B cell (primary cell): Measurements from ENCODE around the gene LCN9. TPM values are rescaled to one million over a fixed set of nuclear protein-coding genes. Genes with fewer than 3 reads are reported as not detected.

Source experiments
- ATAC-seq: fragments of 200-7000 bp; cut with Tn5 transposase; one replicate; pipeline ENCODE4 v1.10.0; 2021; ENCODE audit warnings: low read depth, mild to moderate bottlenecking, moderate number of reproducible peaks, moderate library complexity
- CTCF ChIA-PET: fragments of 350-600 bp; sonication (Branson Sonifier 250); formaldehyde crosslinking; loops from one replicate; lab custom pipeline; 2021; ENCODE audit warnings: antibody characterized with exemption, inconsistent platforms; lab: Charles Lee
- POLR2A ChIA-PET: fragments of 350-600 bp; sonication (Branson Sonifier 250); formaldehyde crosslinking; loops from one replicate; lab custom pipeline; 2021; ENCODE audit warnings: antibody characterized with exemption; lab: Charles Lee
- DNase-seq: peaks from one replicate; pipeline ENCODE4 v3.0.0; 2013
- H2AFZ ChIP-seq: 2 replicates; pipeline ENCODE4 v1.6.1; 2012; ENCODE audit warnings: mild to moderate bottlenecking, low read depth, low read length; ENCODE audit not compliant: insufficient read depth, poor library complexity, severe bottlenecking
- H3K27ac ChIP-seq, 2 donors: 1 replicate in 1 of 2; 2 replicates in 1 of 2; pipeline ENCODE4 v1.5.1; 2012 to 2013; ENCODE audit warnings: low read length in 2 of 2, mild to moderate bottlenecking in 2 of 2, moderate library complexity in 1 of 2
- H3K27me3 ChIP-seq, 4 experiments: fragments of 200-600 bp in 1 of 4; sonication (generic) in 1 of 4; replicated peaks in 1 of 4; 1 replicate in 2 of 4; 2 replicates in 2 of 4; pipeline versions ENCODE4 v1.6.1 to v1.7.0; 2013 to 2016; ENCODE audit warnings: low read length in 3 of 4, mild to moderate bottlenecking in 2 of 4, mixed read lengths in 1 of 4, moderate library complexity in 1 of 4; ENCODE audit not compliant: insufficient read depth in 4 of 4, control insufficient read depth in 3 of 4; ENCODE audit errors: control extremely low read depth in 1 of 4
- H3K36me3 ChIP-seq, 2 experiments: replicated peaks in 1 of 2; 1 replicate in 1 of 2; 2 replicates in 1 of 2; pipeline versions ENCODE4 v1.6.1 to v1.7.1; 2013; ENCODE audit warnings: low read length in 1 of 2; ENCODE audit not compliant: insufficient read depth in 2 of 2, control insufficient read depth in 1 of 2; ENCODE audit errors: control extremely low read depth in 1 of 2, extremely low read depth in 1 of 2
- H3K4me1 ChIP-seq, 2 donors: fragments of 200-600 bp in 1 of 2; sonication (generic) in 1 of 2; 1 replicate in 1 of 2; 2 replicates in 1 of 2; pipeline versions ENCODE4 v1.5.1 to v1.6.1; 2013 to 2017; ENCODE audit warnings: low read length in 2 of 2; ENCODE audit not compliant: control insufficient read depth in 2 of 2, insufficient read depth in 2 of 2
- H3K4me2 ChIP-seq: replicated peaks from 2 replicates; pipeline ENCODE3; 2012; ENCODE audit warnings: mild to moderate bottlenecking, low read depth, low read length; ENCODE audit not compliant: poor library complexity, severe bottlenecking
- H3K4me3 ChIP-seq, 5 experiments: fragments of 200-600 bp in 1 of 5; sonication (generic) in 1 of 5; 1 replicate in 3 of 5; 2 replicates in 2 of 5; pipeline versions ENCODE4 v1.5.1 to v1.7.0; 2011 to 2016; ENCODE audit warnings: low read length in 4 of 5, mild to moderate bottlenecking in 4 of 5, low read depth in 2 of 5, control low read depth in 1 of 5, moderate library complexity in 1 of 5; ENCODE audit not compliant: insufficient read depth in 1 of 5; ENCODE audit errors: control extremely low read depth in 1 of 5, extremely low read depth in 1 of 5
- H3K79me2 ChIP-seq: fragments of 200-600 bp; sonication (generic); one replicate; pipeline ENCODE4 v1.6.0; 2016; ENCODE audit warnings: low read length; ENCODE audit not compliant: control insufficient read depth, insufficient read depth
- H3K9ac ChIP-seq: fragments of 200-600 bp; sonication (generic); 2 replicates; pipeline ENCODE4 v1.6.1; 2017; ENCODE audit warnings: mild to moderate bottlenecking, low read length, moderate library complexity
- H3K9me3 ChIP-seq, 3 donors: one replicate each; pipeline versions ENCODE4 v1.6.1 to v1.7.1; 2013; ENCODE audit warnings: low read length in 2 of 3; ENCODE audit not compliant: control insufficient read depth in 2 of 3, insufficient read depth in 1 of 3; ENCODE audit errors: control extremely low read depth in 1 of 3
- H4K20me1 ChIP-seq: 2 replicates; pipeline ENCODE4 v1.6.0; 2012; ENCODE audit warnings: mild to moderate bottlenecking, low read length; ENCODE audit not compliant: insufficient read depth, control insufficient read depth, poor library complexity, severe bottlenecking
- H3K27ac Mint-ChIP-seq: one replicate; pipeline ENCODE4 v1.8.0; 2021; ENCODE audit warnings: mixed read lengths
- H3K27me3 Mint-ChIP-seq: one replicate; pipeline ENCODE4 v1.8.0; 2021; ENCODE audit warnings: mixed read lengths
- H3K4me1 Mint-ChIP-seq: one replicate; pipeline ENCODE4 v1.8.0; 2021; ENCODE audit warnings: mixed read lengths
- H3K4me3 Mint-ChIP-seq: one replicate; pipeline ENCODE4 v1.8.0; 2021; ENCODE audit warnings: mixed read lengths
- H3K9me3 Mint-ChIP-seq: one replicate; pipeline ENCODE4 v1.8.0; 2022; ENCODE audit warnings: mixed read lengths; ENCODE audit not compliant: insufficient read depth
- CTCF ChIP-seq: fragments of 200-600 bp; IDR thresholded peaks from one replicate; pipeline ENCODE4 v1.8.0; 2022; ENCODE audit warnings: antibody characterized with exemption, mild to moderate bottlenecking
- EZH2 ChIP-seq: IDR thresholded peaks from 2 replicates; pipeline ENCODE4 v1.6.1; 2012; ENCODE audit warnings: borderline replicate concordance, low read depth, mild to moderate bottlenecking, moderate library complexity, low read length; ENCODE audit not compliant: insufficient read depth, poor library complexity, severe bottlenecking
- WGBS: methylation state at CpG from one replicate; pipeline ENCODE4 v1.1.5; 2013; ENCODE audit warnings: missing lambda C conversion rate; ENCODE audit not compliant: insufficient coverage; 5-methylcytosine and 5-hydroxymethylcytosine counted together
- intact Hi-C: fragments of 100-400 bp; cut with micrococcal nuclease; formaldehyde crosslinking; loops from one replicate; pipeline ENCODE4 v1.10.0; 2022
- polyA plus RNA-seq: library from polyadenylated mRNA; depleted of rRNA; stranded (reverse); fragments of >200 nt; gene quantifications from 2 replicates; pipeline ENCODE4 v1.2.3, GENCODE V29; 2012
- total RNA-seq, 2 donors: library from RNA; stranded (reverse); fragments of 120-200 nt in 1 of 2; gene quantifications; 1 replicate in 1 of 2; 2 replicates in 1 of 2; pipeline versions ENCODE4 v1.2.3 to v1.2.4, GENCODE V29; 2013 to 2022

The LCN9 gene
- total and polyA plus RNA-seq, 2 donors (not counting 1 experiment from before 2014, with no cell fraction given), result not detected

- Mint-ChIP-seq H3K4me3 (no peak overlapping the region), H3K9me3 (no peaks in the 10 kb centered on the region), H3K4me1 (no peaks in the 10 kb centered on the region), H3K27ac (no peak overlapping the region), H3K27me3 (peaks cover 5% of the 10 kb centered on the region)
- ChIA-PET CTCF (no interaction called here), POLR2A (no interaction called here)
- H3K9me3 ChIP-seq, result no peaks in the 10 kb centered on the region
- intact Hi-C loops, result no loop called here
- no peak overlapping the region for H3K27ac ChIP-seq
- no peaks in the 10 kb centered on the region for H3K36me3 ChIP-seq
- H3K27me3 ChIP-seq, result no peaks in the 10 kb centered on the region
- no peaks in the 10 kb centered on the region for H4K20me1 ChIP-seq
- H3K9ac ChIP-seq, result no peak overlapping the region
- ATAC-seq, result no peak
- H3K4me2 ChIP-seq, result no peak overlapping the region
- no peak overlapping the region for H3K4me3 ChIP-seq
- DNase-seq, result no peak
- H3K79me2 ChIP-seq, result no peaks in the 10 kb centered on the region
- TF ChIP-seq EZH2 (no peak), CTCF (no peak)
- WGBS, result 87% methylated on average over 13 of the region's 13 CpGs
- no peak overlapping the region for H2AFZ ChIP-seq
- no peaks in the 10 kb centered on the region for H3K4me1 ChIP-seq
These were observed 45.1 kb upstream of the LCN9 start for GRCh38 chr9:135617991-135618411.

- H3K27ac ChIP-seq, result no peak overlapping the region
- no peak overlapping the region for H3K4me3 Mint-ChIP-seq
- no peaks in the 10 kb centered on the region for H3K27me3 ChIP-seq
These were observed 44.1 kb upstream of the LCN9 start for GRCh38 chr9:135618866-135619598.

More at GRCh38 chr9:135618866-135619598, 44.1 kb upstream of the LCN9 start:
- Histone ChIP-seq H3K4me2 (no peak overlapping the region), H3K9me3 (no peaks in the 10 kb centered on the region), H3K9ac (no peak overlapping the region), H4K20me1 (no peaks in the 10 kb centered on the region), H2AFZ (no peak overlapping the region), H3K4me1 (no peaks in the 10 kb centered on the region), H3K36me3 (no peaks in the 10 kb centered on the region), H3K4me3 (no peak overlapping the region), H3K79me2 (no peaks in the 10 kb centered on the region)
- H3K27ac Mint-ChIP-seq, result no peak overlapping the region
- H3K4me1 Mint-ChIP-seq, result no peaks in the 10 kb centered on the region
- DNase-seq, result no peak
- ChIA-PET POLR2A (no interaction called here), CTCF (interaction anchor here (1.3 kb wide), 1 partner anchor 18 kb away, joined by 5 read pairs; no protein-coding TSS in a partner anchor)
- intact Hi-C loops, result no loop called here
- WGBS, result 83% methylated on average over 5 of the region's 8 CpGs
- H3K27me3 Mint-ChIP-seq, result peaks cover 5% of the 10 kb centered on the region
- no peak for TF ChIP-seq CTCF
- no peak for TF ChIP-seq EZH2
- no peak for ATAC-seq
- H3K9me3 Mint-ChIP-seq, result no peaks in the 10 kb centered on the region
